GM18505 (cell line): ENCODE data around the gene CORO2A.

ENCODE experiments used
- ATAC-seq: cut with Tn5 transposase; IDR thresholded peaks from one replicate; pipeline ENCODE4 v1.9.1; 2021; ENCODE audit not compliant: unreplicated experiment
- POLR2A ChIP-seq: IDR thresholded peaks from 4 replicates; pipeline ENCODE4 v1.6.1; 2011; ENCODE audit warnings: borderline replicate concordance; ENCODE audit not compliant: insufficient read depth, insufficient read length; ENCODE audit errors: extremely low read depth

Gene CORO2A

GRCh38 chr9:98228392-98229089, 36.1 kb upstream of the CORO2A start:
- no peak for TF ChIP-seq POLR2A
- ATAC-seq, result no peak

- TF ChIP-seq POLR2A, result no peak
- ATAC-seq, result no peak
Observed at GRCh38 chr9:98227883-98228282, 35.4 kb upstream of the CORO2A start.

GRCh38 chr9:98226957-98227356, 34.5 kb upstream of the CORO2A start:
- TF ChIP-seq POLR2A, result no peak

GRCh38 chr9:98226516-98226915, 34.1 kb upstream of the CORO2A start:
- ATAC-seq, result no peak
- no peak for TF ChIP-seq POLR2A

More at GRCh38 chr9:98226957-98227356, 34.5 kb upstream of the CORO2A start:
- no peak for ATAC-seq

- no peak for ATAC-seq
- no peak for TF ChIP-seq POLR2A
Observed at GRCh38 chr9:98225015-98225442, 32.6 kb upstream of the CORO2A start.

- no peak for TF ChIP-seq POLR2A
- ATAC-seq, result no peak
Observed at GRCh38 chr9:98222885-98223691, 30.7 kb upstream of the CORO2A start.

GRCh38 chr9:98220911-98221310, 28.5 kb upstream of the CORO2A start:
- TF ChIP-seq POLR2A, result no peak
- ATAC-seq, result no peak

- TF ChIP-seq POLR2A, result no peak
Observed at GRCh38 chr9:98219794-98220370, 27.4 kb upstream of the CORO2A start.

GRCh38 chr9:98219364-98219716, 26.9 kb upstream of the CORO2A start:
- TF ChIP-seq POLR2A, result no peak
- ATAC-seq, result no peak

More at GRCh38 chr9:98219794-98220370, 27.4 kb upstream of the CORO2A start:
- ATAC-seq, result no peak

GRCh38 chr9:98218562-98219363, 26.3 kb upstream of the CORO2A start:
- ATAC-seq, result no peak
- no peak for TF ChIP-seq POLR2A

- ATAC-seq, result no peak
- TF ChIP-seq POLR2A, result no peak
Observed at GRCh38 chr9:98217255-98217654, 24.8 kb upstream of the CORO2A start.

- ATAC-seq, result no peak
- TF ChIP-seq POLR2A, result no peak
Observed at GRCh38 chr9:98216391-98216790, 24.0 kb upstream of the CORO2A start.

- ATAC-seq, result no peak
- no peak for TF ChIP-seq POLR2A
Observed at GRCh38 chr9:98215821-98216220, 23.4 kb upstream of the CORO2A start.

GRCh38 chr9:98215271-98215670, 22.8 kb upstream of the CORO2A start:
- no peak for TF ChIP-seq POLR2A
- no peak for ATAC-seq

GRCh38 chr9:98214811-98215210, 22.4 kb upstream of the CORO2A start:
- ATAC-seq, result no peak
- TF ChIP-seq POLR2A, result no peak
